ENCODE results near the gene BRINP2. TPM values are rescaled to one million over a fixed set of nuclear protein-coding genes. Genes with fewer than 3 reads are reported as not detected.

BRINP2 gene
- polyA plus RNA-seq, 2 of the 4 experiments (the other 2 are of a cell fraction): 0.04 to 0.09 TPM

- FAIRE-seq (no peak), ATAC-seq (no peak), DNase-seq (ENCODE audit: low read depth in 1 of 2, low spot score in 1 of 2) (no peak)
- POLR2A ChIA-PET: no interaction called here
- CTCF ChIA-PET: interaction anchor here (0.6 kb wide), 1 partner anchor 13 kb away, joined by 4 read pairs; no protein-coding TSS in a partner anchor
- no peak overlapping the region for H3K27ac ChIP-seq
- no peaks in the 10 kb centered on the region for H3K4me1 ChIP-seq
- H3K9me3 ChIP-seq: no peaks in the 10 kb centered on the region
- no peak overlapping the region for H3K4me2 ChIP-seq
- WGBS (ENCODE audit: missing lambda C conversion rate): 10% methylated on average over 2 of the region's 2 CpGs
- no peak overlapping the region for H3K4me3 ChIP-seq
- TF ChIP-seq ZNF302 (CRISPR knock-in tag; IDR thresholded peaks at IDR 0.05) (no peak), HEYL (CRISPR knock-in tag; IDR thresholded peaks at IDR 0.05) (no peak), JUNB (IDR thresholded peaks at IDR 0.05) (no peak), POLR2A (IDR thresholded peaks at IDR 0.05; ENCODE audit: low read length) (no peak), RAD21 (conservative IDR thresholded peaks at IDR 0.05 in 1 of 2, IDR thresholded peaks at IDR 0.05 in 1 of 2) (no peak), ESRRA (IDR thresholded peaks at IDR 0.05; ENCODE audit: borderline replicate concordance, low read length) (no peak), GATA3 (IDR thresholded peaks at IDR 0.05; ENCODE audit: borderline replicate concordance) (no peak), EHF (CRISPR knock-in tag; IDR thresholded peaks at IDR 0.05) (no peak), BCL3 (IDR thresholded peaks at IDR 0.05) (no peak), CHD4 (IDR thresholded peaks at IDR 0.05; ENCODE audit: borderline replicate concordance) (no peak), HOXA7 (CRISPR knock-in tag; IDR thresholded peaks at IDR 0.05) (no peak), CHD2 (IDR thresholded peaks at IDR 0.05; ENCODE audit: low read length, partially characterized antibody) (no peak), SREBF2 (IDR thresholded peaks at IDR 0.05) (no peak), JUN (IDR thresholded peaks at IDR 0.05) (no peak)
Measured at GRCh38 chr1:177287994-177288393, 117.2 kb downstream of the BRINP2 start.

DNA sequence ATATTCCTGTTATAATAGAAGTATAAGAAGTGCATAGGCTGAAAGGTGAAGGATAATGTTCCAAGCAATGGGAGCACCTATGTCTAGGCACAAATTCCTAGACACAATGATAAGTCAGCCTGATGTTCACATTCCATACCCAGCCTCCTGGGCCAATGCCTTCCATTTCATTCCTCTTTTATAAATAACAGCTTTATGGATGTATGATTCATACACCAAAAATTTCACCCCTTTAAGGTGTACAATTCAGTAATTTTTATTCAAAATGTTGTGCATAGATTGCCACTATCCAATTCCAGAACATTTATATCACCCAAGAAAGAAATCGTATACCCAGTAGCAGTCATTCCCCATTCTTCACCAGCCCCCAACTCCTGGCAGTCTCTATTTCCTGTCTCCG is 118.8 kb downstream of the BRINP2 start:
- H3K27ac ChIP-seq: no peak overlapping the region
- no peaks in the 10 kb centered on the region for H3K9me3 ChIP-seq
- 27% methylated on average over 2 of the region's 2 CpGs for WGBS (ENCODE audit: missing lambda C conversion rate)
- no peak for ATAC-seq
- H3K4me3 ChIP-seq: no peak overlapping the region
- no peak for TF ChIP-seq CHD4 (IDR thresholded peaks at IDR 0.05; ENCODE audit: borderline replicate concordance)
- TF ChIP-seq JUNB (IDR thresholded peaks at IDR 0.05): no peak
- TF ChIP-seq HOXA7 (CRISPR knock-in tag; IDR thresholded peaks at IDR 0.05): no peak
- no peak for TF ChIP-seq GATA3 (IDR thresholded peaks at IDR 0.05; ENCODE audit: borderline replicate concordance)
- no peak for TF ChIP-seq FOXS1 (CRISPR knock-in tag; IDR thresholded peaks at IDR 0.05)
- TF ChIP-seq ELK1 (IDR thresholded peaks at IDR 0.05; ENCODE audit: low read depth, low read length): no peak
- TF ChIP-seq RARB (CRISPR knock-in tag; IDR thresholded peaks at IDR 0.05): no peak
- TF ChIP-seq KDM5A (IDR thresholded peaks at IDR 0.05): no peak
- TF ChIP-seq ZFP36 (IDR thresholded peaks at IDR 0.05; ENCODE audit: borderline replicate concordance, partially characterized antibody): no peak
- no peak for DNase-seq (ENCODE audit: low read depth in 1 of 2, low spot score in 1 of 2)
- POLR2A ChIA-PET: no interaction called here
- no peaks in the 10 kb centered on the region for H3K4me1 ChIP-seq
- CTCF ChIA-PET: no interaction called here
- no peak for FAIRE-seq
- H3K4me2 ChIP-seq: no peak overlapping the region

DNA sequence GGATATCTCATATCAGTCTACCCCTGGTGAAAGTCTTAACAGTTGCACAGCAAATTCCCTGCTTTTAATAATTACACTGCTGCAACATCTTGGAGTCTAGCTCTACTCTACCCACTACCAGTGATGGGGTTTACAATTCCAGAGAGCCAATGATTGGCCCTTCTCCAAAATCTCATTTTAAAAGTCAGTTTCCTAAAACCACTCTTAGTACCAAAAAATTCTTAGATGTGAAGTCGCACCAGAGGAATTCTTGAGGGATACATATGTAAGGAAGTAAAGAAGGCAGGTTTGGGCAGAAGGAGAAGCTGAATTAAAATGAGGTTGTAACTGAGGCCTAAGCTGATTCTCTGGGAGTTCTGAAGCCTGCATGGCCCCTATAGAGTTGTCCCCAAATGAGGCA is 129.7 kb downstream of the BRINP2 start:
- 6% methylated on average over 1 of the region's 1 CpG for WGBS (ENCODE audit: missing lambda C conversion rate)
- ATAC-seq: no peak
- Histone ChIP-seq H3K4me1 (no peaks in the 10 kb centered on the region), H3K9me3 (no peaks in the 10 kb centered on the region), H3K27ac (no peak overlapping the region), H3K4me3 (no peak overlapping the region), H3K4me2 (no peak overlapping the region)
- FAIRE-seq: no peak
- ChIA-PET POLR2A (no interaction called here), CTCF (no interaction called here)
- no peak for DNase-seq (ENCODE audit: low read depth in 1 of 2, low spot score in 1 of 2)
- TF ChIP-seq SREBF2 (IDR thresholded peaks at IDR 0.05): no peak
- no peak for TF ChIP-seq EP300 (IDR thresholded peaks at IDR 0.05)
- TF ChIP-seq BHLHE40 (IDR thresholded peaks at IDR 0.05; ENCODE audit: low read depth, low read length): no peak
- TF ChIP-seq RNF2 (IDR thresholded peaks at IDR 0.05; ENCODE audit: borderline replicate concordance, low read depth): no peak
- TF ChIP-seq TFCP2L1 (CRISPR knock-in tag; IDR thresholded peaks at IDR 0.05): no peak
- no peak for TF ChIP-seq RARB (CRISPR knock-in tag; IDR thresholded peaks at IDR 0.05)
- no peak for TF ChIP-seq FOSB (CRISPR knock-in tag; IDR thresholded peaks at IDR 0.05)
- no peak for TF ChIP-seq ZNF302 (CRISPR knock-in tag; IDR thresholded peaks at IDR 0.05)
- TF ChIP-seq HOXB5 (CRISPR knock-in tag; IDR thresholded peaks at IDR 0.05): no peak
- TF ChIP-seq, protein P1, sequence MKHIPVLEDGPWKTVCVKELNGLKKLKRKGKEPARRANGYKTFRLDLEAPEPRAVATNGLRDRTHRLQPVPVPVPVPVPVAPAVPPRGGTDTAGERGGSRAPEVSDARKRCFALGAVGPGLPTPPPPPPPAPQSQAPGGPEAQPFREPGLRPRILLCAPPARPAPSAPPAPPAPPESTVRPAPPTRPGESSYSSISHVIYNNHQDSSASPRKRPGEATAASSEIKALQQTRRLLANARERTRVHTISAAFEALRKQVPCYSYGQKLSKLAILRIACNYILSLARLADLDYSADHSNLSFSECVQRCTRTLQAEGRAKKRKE (CRISPR knock-in tag; IDR thresholded peaks at IDR 0.05; ENCODE audit: low read depth): no peak
- TF ChIP-seq MAZ (IDR thresholded peaks at IDR 0.05; ENCODE audit: borderline replicate concordance, low read depth, low read length): no peak
- TF ChIP-seq, protein P2, sequence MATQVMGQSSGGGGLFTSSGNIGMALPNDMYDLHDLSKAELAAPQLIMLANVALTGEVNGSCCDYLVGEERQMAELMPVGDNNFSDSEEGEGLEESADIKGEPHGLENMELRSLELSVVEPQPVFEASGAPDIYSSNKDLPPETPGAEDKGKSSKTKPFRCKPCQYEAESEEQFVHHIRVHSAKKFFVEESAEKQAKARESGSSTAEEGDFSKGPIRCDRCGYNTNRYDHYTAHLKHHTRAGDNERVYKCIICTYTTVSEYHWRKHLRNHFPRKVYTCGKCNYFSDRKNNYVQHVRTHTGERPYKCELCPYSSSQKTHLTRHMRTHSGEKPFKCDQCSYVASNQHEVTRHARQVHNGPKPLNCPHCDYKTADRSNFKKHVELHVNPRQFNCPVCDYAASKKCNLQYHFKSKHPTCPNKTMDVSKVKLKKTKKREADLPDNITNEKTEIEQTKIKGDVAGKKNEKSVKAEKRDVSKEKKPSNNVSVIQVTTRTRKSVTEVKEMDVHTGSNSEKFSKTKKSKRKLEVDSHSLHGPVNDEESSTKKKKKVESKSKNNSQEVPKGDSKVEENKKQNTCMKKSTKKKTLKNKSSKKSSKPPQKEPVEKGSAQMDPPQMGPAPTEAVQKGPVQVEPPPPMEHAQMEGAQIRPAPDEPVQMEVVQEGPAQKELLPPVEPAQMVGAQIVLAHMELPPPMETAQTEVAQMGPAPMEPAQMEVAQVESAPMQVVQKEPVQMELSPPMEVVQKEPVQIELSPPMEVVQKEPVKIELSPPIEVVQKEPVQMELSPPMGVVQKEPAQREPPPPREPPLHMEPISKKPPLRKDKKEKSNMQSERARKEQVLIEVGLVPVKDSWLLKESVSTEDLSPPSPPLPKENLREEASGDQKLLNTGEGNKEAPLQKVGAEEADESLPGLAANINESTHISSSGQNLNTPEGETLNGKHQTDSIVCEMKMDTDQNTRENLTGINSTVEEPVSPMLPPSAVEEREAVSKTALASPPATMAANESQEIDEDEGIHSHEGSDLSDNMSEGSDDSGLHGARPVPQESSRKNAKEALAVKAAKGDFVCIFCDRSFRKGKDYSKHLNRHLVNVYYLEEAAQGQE (IDR thresholded peaks at IDR 0.05): no peak
- TF ChIP-seq NPAS2 (CRISPR knock-in tag; IDR thresholded peaks at IDR 0.05; ENCODE audit: borderline replicate concordance): no peak
- TF ChIP-seq SMC3 (IDR thresholded peaks at IDR 0.05): no peak
- TF ChIP-seq ZSCAN20 (CRISPR knock-in tag; IDR thresholded peaks at IDR 0.05): no peak

Data from A549 (cell line).